ENCODE data around the gene CBX6.

CBX6 gene

GRCh38 chr22:38834991-38835390 lies 37.0 kb downstream of the CBX6 start:
- DNase-seq: no peak

- no peak for DNase-seq
Observed at GRCh38 chr22:38834215-38834953, 37.6 kb downstream of the CBX6 start.

GRCh38 chr22:38833061-38833460 lies 39.0 kb downstream of the CBX6 start:
- no peak for DNase-seq

GRCh38 chr22:38832005-38832978 lies 39.7 kb downstream of the CBX6 start:
- DNase-seq: no peak

DNA sequence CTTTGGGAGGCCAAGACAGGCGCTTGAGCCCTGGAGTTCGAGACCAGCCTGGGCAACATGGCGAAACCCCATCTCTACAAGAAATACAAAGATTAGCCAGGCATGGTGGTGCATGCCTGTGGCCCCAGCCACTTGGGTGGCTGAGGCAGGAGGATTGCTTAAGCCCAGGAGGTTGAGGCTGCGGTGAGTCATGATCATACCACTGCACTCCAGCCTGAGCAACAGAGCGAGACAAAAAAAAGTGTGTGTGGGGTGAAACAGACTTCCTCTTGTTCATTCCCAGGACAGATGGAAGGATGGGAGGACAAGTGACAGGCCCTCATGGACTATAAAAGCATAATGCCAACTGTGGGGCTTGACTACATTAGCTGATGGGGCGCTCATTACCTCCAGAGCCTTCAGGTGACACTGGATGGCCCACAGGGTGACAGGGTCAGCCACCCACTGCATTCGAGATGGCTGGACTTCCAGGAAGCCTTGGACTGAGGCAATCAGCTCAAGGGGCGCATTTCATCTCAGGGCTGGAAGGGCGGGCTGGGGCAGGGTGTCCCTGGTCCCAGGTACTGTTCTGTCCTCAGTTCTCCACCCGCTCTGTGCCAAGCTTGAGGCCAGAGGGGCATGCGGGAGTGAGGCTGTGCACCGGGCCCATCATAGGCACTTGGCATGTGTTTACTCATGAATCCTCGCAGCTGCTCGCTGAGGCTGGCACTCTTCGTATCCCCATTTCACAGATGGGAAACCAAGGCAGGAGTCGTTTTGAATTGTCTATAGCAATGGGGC lies 40.7 kb downstream of the CBX6 start:
- DNase-seq: no peak

GRCh38 chr22:38830845-38831108 lies 41.2 kb downstream of the CBX6 start:
- no peak for DNase-seq

DNA sequence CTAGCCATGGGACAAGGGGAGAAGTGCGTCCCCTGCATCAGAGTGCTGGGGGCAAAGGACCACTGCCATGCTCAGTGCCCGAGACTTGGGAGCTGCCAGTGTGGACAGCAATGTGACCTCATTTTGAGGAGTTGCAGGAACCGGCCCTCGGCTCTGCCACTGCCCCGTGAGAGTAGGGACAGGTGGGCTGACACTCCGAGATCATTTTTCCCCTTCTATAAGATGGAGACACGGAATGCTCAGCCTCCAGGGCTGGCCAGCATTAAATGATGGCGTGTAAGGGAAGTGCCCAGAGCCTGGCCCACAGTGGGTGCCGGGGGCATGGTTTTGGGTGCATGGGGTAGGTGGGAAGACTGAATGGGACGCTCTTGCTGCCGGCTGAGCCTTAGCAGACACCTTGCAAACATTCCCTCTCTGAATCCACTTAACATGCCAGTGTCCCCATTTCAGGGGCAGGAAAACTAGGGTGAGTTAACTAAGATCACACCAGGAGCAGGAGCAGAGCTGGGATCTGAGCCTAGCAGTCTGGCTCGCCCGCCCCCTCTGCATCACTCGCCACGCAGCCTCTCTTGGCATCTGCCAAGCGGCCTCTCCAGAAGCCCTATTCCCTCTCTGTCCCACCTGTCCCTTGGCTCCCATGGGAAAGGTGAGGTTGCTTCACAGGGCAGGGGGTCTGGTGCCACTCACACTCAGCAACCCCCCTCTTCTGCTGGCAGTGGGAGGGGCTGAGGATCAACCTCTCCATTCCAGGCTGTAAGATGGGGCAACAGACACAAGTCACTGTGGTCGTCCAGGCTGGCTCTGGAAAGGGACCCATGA lies 41.8 kb downstream of the CBX6 start:
- no peak for DNase-seq

- DNase-seq: no peak
Observed at GRCh38 chr22:38829485-38829884, 42.5 kb downstream of the CBX6 start.

DNA sequence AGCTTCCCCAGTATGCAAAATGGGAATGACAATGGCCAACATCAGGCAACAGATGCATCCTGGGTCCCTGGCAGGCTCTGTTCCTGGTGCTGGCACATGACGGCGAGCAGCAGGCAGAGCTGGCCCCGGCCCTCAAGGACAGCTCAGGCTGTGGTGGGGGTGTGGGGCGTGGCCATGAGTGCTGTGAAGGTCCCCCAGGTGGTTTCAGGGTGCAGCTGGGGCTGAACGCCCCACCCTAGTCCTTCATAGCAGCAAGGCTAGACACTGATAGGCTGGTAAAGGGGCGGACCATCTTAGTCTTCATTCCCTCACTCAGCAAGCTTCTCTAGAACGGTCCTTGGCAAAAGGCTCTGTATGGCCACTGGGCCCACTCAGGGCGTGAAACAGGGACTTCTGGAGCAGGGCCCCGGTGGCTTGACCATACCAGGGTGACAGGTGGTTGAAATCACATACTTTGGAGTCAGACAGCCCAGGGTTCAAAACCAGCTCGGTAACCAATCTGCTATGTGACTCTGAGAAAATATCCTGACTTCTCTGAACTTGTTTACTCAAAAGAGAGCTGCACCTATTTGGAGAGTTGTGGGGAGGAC lies 43.3 kb downstream of the CBX6 start:
- no peak for DNase-seq

DNA sequence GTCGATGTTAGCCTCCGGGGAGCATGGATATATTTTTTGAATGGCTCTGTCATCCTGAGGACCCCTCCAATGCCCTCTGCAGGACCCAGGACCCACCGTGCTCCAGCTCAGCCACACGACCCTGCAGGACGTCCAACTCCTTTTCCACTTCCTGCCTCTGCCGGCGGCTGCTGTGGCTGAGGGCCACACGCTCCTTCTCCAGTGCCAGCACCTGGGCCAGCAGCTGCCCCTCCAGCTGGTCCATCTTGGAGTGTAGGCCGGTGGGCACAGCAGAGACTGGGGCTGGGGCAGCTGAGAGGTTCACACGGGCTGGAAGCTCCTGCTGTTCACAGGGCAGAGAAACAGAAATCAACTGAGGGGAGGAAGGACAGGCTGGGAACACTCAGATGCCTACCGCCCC lies 43.8 kb downstream of the CBX6 start:
- no peak for DNase-seq

- DNase-seq: no peak
Observed at GRCh38 chr22:38827510-38827909, 44.5 kb downstream of the CBX6 start.

GRCh38 chr22:38826801-38827200 lies 45.2 kb downstream of the CBX6 start:
- DNase-seq: no peak

GRCh38 chr22:38826386-38826785 lies 45.6 kb downstream of the CBX6 start:
- DNase-seq: no peak

- peak in 1 of 2 donors; percentile 48 for DNase-seq
Observed at GRCh38 chr22:38824585-38824984, 47.4 kb downstream of the CBX6 start.

DNA sequence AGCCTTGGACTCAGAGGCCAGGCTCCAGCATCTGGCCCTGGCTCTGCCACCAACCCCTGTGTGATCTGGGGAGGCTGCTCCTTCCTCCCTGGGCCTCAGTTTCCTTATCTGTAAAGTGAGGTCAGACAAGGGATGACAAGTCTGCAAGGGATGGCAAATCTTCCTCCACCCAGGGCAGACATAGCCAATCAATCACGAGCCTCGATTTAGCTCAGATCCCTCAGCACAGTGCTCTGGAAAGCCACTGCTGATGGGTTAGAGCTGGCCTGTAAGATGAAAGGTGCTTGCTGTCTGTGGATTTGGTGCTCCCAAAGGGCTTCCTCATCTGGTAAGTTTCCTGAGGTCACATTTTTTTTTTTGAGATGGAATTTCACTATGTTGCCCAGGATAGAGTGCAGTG lies 48.4 kb downstream of the CBX6 start:
- DNase-seq: no peak

DNA sequence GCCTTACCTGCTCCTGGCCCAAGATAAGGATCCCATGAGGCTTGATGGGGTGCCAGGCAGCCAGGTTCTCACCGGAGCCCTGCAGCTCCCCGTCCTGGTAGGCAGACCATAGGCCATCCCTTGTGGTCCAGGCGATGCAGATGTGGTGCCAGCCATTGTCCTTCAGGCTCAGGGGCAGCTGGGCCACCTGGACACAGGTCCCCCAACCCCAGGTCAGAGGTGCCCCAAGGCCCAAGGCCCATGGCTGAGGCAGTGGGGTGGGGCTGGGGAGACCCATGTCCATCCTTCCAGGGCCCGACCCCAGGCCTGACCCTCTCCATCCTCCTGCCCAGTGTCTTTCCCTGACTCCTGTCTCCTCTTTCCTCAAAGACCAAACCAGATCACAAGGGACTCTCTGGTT lies 48.9 kb downstream of the CBX6 start:
- no peak for DNase-seq

DNA sequence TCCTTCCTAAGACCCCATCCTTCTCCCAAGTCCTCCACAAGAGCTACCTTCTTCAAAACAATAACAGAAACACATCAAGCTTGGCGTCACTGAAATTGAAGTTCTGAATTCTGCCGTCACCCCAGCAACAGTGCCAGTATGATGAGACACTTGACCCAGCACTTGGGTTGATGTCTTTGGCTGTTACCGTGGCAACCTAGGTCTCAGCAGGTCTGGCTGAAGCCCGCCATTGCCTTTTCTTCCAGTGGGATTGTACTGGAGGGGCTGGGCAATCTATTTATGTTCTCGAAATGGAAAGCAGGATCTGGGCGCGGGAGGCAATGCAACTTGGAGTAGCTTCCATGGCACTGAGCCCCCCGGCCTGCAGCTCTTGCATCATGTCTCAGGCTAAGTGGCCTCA lies 52.0 kb downstream of the CBX6 start:
- DNase-seq: no peak

DNA sequence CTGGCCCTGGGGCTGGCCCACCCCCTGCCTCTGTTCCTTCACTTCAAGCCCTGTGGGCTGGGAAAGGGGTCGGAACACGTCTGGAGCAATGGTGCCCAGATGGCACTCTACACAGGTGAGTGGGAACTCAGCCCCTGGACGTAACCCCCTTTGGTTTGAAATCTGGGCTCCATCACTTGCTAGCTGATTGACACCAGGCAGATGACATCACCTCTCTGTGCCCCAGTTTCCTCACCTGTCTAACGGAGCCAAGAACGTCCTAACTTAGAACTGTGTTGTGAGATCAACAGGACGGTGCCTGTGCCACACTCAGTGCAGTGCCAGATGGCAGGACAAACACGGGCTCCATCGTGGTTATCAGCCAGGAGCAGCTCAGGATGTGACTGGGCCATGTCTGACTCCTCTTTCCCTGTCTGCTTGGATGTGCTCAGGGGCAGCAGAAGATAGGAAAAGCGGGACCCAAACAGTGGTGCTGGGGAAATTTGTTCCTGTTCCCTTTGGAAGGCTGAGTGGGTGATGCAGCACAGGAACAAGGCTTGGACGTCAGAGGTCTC lies 52.6 kb downstream of the CBX6 start:
- DNase-seq: no peak

- no peak for DNase-seq
Observed at GRCh38 chr22:38817196-38817595, 54.8 kb downstream of the CBX6 start.

DNA sequence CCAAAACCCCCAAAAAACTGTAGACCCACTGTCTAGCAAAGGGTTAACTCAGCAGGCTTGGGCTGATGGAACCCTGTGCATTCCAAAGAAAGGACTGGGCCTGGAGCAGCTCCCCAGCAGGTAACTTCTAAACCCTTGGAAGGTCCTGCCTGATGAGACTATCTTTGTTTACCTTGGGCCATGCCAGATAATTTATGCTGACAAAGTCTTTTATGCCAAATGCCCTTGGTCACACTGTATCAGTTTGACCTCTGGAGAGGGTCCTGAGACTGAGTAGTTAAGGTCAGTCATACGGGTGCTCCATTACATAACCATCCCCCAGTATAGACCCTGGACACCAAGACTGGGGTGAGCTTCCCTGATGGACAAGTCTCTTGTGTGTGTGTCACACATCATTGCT lies 56.2 kb downstream of the CBX6 start:
- no peak for DNase-seq

Measured in bone marrow (tissue), 2 donors.